Measurements from ENCODE around the gene PPP1R12C.

DNA sequence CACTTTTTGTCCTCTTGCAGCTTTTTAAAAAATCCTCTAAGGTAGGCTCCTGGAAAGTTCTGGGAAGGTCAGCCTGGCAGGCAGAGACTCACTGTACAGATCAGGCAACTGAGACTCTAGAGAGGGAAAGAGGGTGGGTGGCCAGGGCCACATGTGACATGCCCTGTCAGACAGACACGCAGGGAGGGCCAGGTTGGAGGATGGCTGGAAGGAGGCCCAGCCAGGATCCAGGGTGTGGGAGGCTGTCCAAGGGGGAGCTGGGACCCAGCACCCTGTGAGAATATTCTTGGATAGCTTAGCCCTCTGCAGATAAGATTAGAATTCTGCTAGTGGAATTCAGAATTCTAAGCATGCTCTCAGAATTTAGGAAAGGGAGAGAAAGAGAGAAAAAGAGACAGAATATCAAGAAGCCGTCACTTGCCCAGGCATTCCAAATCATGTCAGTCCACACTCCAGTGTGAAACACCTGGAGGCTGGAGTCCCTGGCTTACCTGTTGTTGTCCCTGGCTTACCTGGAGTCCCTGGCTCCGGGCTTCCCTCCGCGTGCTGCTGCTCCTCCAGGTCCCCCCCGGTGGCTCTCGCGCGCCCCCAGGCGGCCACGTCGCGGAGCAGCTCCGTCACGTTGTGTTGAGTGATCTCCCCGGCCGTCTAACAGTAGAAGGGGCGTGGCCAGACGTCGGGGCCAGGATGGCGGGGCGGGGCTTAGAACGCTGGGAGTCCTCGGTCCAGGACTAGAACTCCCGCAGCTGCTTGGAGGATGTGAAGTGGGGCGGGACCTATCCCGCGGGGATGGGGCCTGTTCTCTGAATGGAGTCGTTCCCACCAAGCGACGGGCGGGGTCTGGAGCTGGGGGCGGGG is 42.9 kb upstream of the PPP1R12C start:
- TF ChIP-seq, protein P1, sequence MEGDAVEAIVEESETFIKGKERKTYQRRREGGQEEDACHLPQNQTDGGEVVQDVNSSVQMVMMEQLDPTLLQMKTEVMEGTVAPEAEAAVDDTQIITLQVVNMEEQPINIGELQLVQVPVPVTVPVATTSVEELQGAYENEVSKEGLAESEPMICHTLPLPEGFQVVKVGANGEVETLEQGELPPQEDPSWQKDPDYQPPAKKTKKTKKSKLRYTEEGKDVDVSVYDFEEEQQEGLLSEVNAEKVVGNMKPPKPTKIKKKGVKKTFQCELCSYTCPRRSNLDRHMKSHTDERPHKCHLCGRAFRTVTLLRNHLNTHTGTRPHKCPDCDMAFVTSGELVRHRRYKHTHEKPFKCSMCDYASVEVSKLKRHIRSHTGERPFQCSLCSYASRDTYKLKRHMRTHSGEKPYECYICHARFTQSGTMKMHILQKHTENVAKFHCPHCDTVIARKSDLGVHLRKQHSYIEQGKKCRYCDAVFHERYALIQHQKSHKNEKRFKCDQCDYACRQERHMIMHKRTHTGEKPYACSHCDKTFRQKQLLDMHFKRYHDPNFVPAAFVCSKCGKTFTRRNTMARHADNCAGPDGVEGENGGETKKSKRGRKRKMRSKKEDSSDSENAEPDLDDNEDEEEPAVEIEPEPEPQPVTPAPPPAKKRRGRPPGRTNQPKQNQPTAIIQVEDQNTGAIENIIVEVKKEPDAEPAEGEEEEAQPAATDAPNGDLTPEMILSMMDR (IDR thresholded peaks at IDR 0.05): peak in 2 of 3 donors; percentile 12 to 36
- no peak for TF ChIP-seq POLR2A (IDR thresholded peaks at IDR 0.05)
